Measurements from ENCODE around the gene CNRIP1. TPM values are rescaled to one million over a fixed set of nuclear protein-coding genes. Genes with fewer than 3 reads are reported as not detected.
"Not testable (repeated sequence)": the region's sequence is repeated elsewhere in the genome, so short reads cannot be mapped to it uniquely, and the experiment has no call there.

Gene CNRIP1
- not detected for polyA plus RNA-seq (2012; ENCODE audit: insufficient read depth, insufficient read length)

GRCh38 chr2:68319398-68320117, at the start of gene CNRIP1:
Gene CNRIP1 (minus strand): TSS chr2:68319949. CDS start chr2:68319400, 549 bp downstream.
- no peak within 1 kb of the TSS for H3K4me3 ChIP-seq (ENCODE audit: low read length)
- no peak for DNase-seq (ENCODE audit: low read depth, low spot score)

GRCh38 chr2:68369337-68369734, 49.6 kb upstream of the CNRIP1 start:
- H3K4me3 ChIP-seq (ENCODE audit: low read length): no peak overlapping the region
- no peak for DNase-seq (ENCODE audit: low read depth, low spot score)

- no peak overlapping the region for H3K4me3 ChIP-seq (ENCODE audit: low read length)
- DNase-seq (ENCODE audit: low read depth, low spot score): no peak
Observed at GRCh38 chr2:68368654-68369336, 49.0 kb upstream of the CNRIP1 start.

GRCh38 chr2:68367953-68368653, 48.4 kb upstream of the CNRIP1 start:
- no peak for DNase-seq (ENCODE audit: low read depth, low spot score)
- no peak overlapping the region for H3K4me3 ChIP-seq (ENCODE audit: low read length)

GRCh38 chr2:68366083-68366560, 46.4 kb upstream of the CNRIP1 start:
- DNase-seq (ENCODE audit: low read depth, low spot score): no peak
- H3K4me3 ChIP-seq (ENCODE audit: low read length): no peak overlapping the region

- H3K4me3 ChIP-seq (ENCODE audit: low read length): no peak within 1 kb of the TSS
- no peak for DNase-seq (ENCODE audit: low read depth, low spot score)
Observed at GRCh38 chr2:68365087-68365486, 45.3 kb upstream of the CNRIP1 start, which contains the start of gene PLEK. Gene PLEK (plus strand): TSS chr2:68365282. CDS start chr2:68365352, 70 bp downstream.

- H3K4me3 ChIP-seq (ENCODE audit: low read length): no peak overlapping the region
- DNase-seq (ENCODE audit: low read depth, low spot score): no peak
Observed at GRCh38 chr2:68363721-68364120, 44.0 kb upstream of the CNRIP1 start.

- H3K4me3 ChIP-seq (ENCODE audit: low read length): no peak overlapping the region
- no peak for DNase-seq (ENCODE audit: low read depth, low spot score)
Observed at GRCh38 chr2:68362749-68363148, 43.0 kb upstream of the CNRIP1 start.

GRCh38 chr2:68362069-68362468, 42.3 kb upstream of the CNRIP1 start:
- peak; percentile 75 for DNase-seq (ENCODE audit: low read depth, low spot score)
- no peak overlapping the region for H3K4me3 ChIP-seq (ENCODE audit: low read length)

GRCh38 chr2:68359889-68360288, 40.1 kb upstream of the CNRIP1 start:
- no peak overlapping the region for H3K4me3 ChIP-seq (ENCODE audit: low read length)
- no peak for DNase-seq (ENCODE audit: low read depth, low spot score)

- DNase-seq (ENCODE audit: low read depth, low spot score): no peak
- H3K4me3 ChIP-seq (ENCODE audit: low read length): no peak overlapping the region
Observed at GRCh38 chr2:68357605-68358337, 38.0 kb upstream of the CNRIP1 start.

- no peak overlapping the region for H3K4me3 ChIP-seq (ENCODE audit: low read length)
- no peak for DNase-seq (ENCODE audit: low read depth, low spot score)
Observed at GRCh38 chr2:68356599-68357239, 37.0 kb upstream of the CNRIP1 start.

- DNase-seq (ENCODE audit: low read depth, low spot score): no peak
- no peak overlapping the region for H3K4me3 ChIP-seq (ENCODE audit: low read length)
Observed at GRCh38 chr2:68352651-68353391, 33.1 kb upstream of the CNRIP1 start.

- no peak for DNase-seq (ENCODE audit: low read depth, low spot score)
- H3K4me3 ChIP-seq (ENCODE audit: low read length): no peak overlapping the region
Observed at GRCh38 chr2:68351997-68352396, 32.2 kb upstream of the CNRIP1 start.

GRCh38 chr2:68349091-68349490, 29.3 kb upstream of the CNRIP1 start:
- not testable (repeated sequence) for H3K4me3 ChIP-seq (ENCODE audit: low read length); DNase-seq (ENCODE audit: low read depth, low spot score)

GRCh38 chr2:68345129-68345875, 25.6 kb upstream of the CNRIP1 start:
- H3K4me3 ChIP-seq (ENCODE audit: low read length): no peak overlapping the region
- no peak for DNase-seq (ENCODE audit: low read depth, low spot score)

GRCh38 chr2:68344031-68344430, 24.3 kb upstream of the CNRIP1 start:
- DNase-seq (ENCODE audit: low read depth, low spot score): no peak
- no peak overlapping the region for H3K4me3 ChIP-seq (ENCODE audit: low read length)
